ENCODE measurements around the gene LGR6.

- TF ChIP-seq GATA2 (IDR thresholded peaks at IDR 0.05; ENCODE audit: low read depth, low read length) = no peak
- no peak for TF ChIP-seq GATA3 (IDR thresholded peaks at IDR 0.05; ENCODE audit: low read depth, low read length)
Observed at GRCh38 chr1:202150602-202151001, 43.0 kb upstream of the LGR6 start.

All from SH-SY5Y (cell line).